Left lung (tissue), 10 donors: ENCODE measurements around the gene LMAN2L. TPM values are rescaled to one million over a fixed set of nuclear protein-coding genes. Genes with fewer than 3 reads are reported as not detected.

ENCODE experiments used
- ATAC-seq: fragments of 200-7000 bp; cut with Tn5 transposase; one replicate; pipeline ENCODE4 v1.9.1; 2020; ENCODE audit warnings: moderate library complexity
- DNase-seq, 4 donors: peaks; one replicate each; pipeline ENCODE4 v3.0.0-alpha.2; 2013 to 2020
- H3K27ac ChIP-seq, 2 donors: fragments of 200-600 bp; sonication (generic) in 1 of 2; one replicate each; pipeline versions ENCODE4 v1.5.0 to v1.8.0; 2020 to 2021
- H3K27me3 ChIP-seq, 2 donors: fragments of 200-600 bp; sonication (generic) in 1 of 2; one replicate each; pipeline versions ENCODE4 v1.5.0 to v1.8.0; 2020 to 2021
- H3K36me3 ChIP-seq, 2 donors: fragments of 200-600 bp; sonication (generic) in 1 of 2; one replicate each; pipeline versions ENCODE4 v1.5.0 to v1.8.0; 2020 to 2021
- H3K4me1 ChIP-seq, 2 donors: fragments of 200-600 bp; one replicate each; pipeline ENCODE4 v1.8.0; 2021
- H3K4me3 ChIP-seq, 2 donors: fragments of 200-600 bp; sonication (generic) in 1 of 2; one replicate each; pipeline versions ENCODE4 v1.5.0 to v1.8.0; 2020 to 2021; ENCODE audit warnings: mild to moderate bottlenecking in 1 of 2
- H3K9me3 ChIP-seq, 2 donors: fragments of 200-600 bp; sonication (generic) in 1 of 2; one replicate each; pipeline versions ENCODE4 v1.5.0 to v1.8.0; 2020 to 2021
- intact Hi-C, 2 donors: fragments of 100-400 bp; cut with DNase I; formaldehyde crosslinking; loops; one replicate each; pipeline versions ENCODE4 v1.11.2 to v1.14.2; 2022
- polyA plus RNA-seq, 6 donors: library from polyadenylated mRNA; unstranded; fragments of 120-200 nt; gene quantifications; one replicate each; pipeline ENCODE4 v1.2.1, GENCODE V29; 2013; ENCODE audit not compliant: insufficient read length in 6 of 6
- total RNA-seq, 2 donors: library from RNA; stranded (reverse); fragmentation: NEBNext Ultra II Directional; extraction: Animal tissue kit (Norgen Biotek cat#: 25700); gene quantifications; one replicate each; pipeline ENCODE4 v1.2.1, GENCODE V29; 2021
- TF ChIP-seq, protein P1 (sequence below), 2 donors: fragments of 200-600 bp; sonication (generic) in 1 of 2; IDR thresholded peaks; one replicate each; pipeline versions ENCODE4 v1.5.0 to v1.8.0; 2021; ENCODE audit warnings: antibody characterized with exemption in 2 of 2
- donor health status: DM: no; HTN: yes; CAD: no.
- donor health status: DM: no; HTN: no; CAD: no.

The LMAN2L gene
- total and polyA plus RNA-seq, 8 donors = 18.4 to 54.7 (median 47.6) TPM

GRCh38 chr2:96656540-96656939, 83.3 kb downstream of the LMAN2L start:
- TF ChIP-seq, protein P1, sequence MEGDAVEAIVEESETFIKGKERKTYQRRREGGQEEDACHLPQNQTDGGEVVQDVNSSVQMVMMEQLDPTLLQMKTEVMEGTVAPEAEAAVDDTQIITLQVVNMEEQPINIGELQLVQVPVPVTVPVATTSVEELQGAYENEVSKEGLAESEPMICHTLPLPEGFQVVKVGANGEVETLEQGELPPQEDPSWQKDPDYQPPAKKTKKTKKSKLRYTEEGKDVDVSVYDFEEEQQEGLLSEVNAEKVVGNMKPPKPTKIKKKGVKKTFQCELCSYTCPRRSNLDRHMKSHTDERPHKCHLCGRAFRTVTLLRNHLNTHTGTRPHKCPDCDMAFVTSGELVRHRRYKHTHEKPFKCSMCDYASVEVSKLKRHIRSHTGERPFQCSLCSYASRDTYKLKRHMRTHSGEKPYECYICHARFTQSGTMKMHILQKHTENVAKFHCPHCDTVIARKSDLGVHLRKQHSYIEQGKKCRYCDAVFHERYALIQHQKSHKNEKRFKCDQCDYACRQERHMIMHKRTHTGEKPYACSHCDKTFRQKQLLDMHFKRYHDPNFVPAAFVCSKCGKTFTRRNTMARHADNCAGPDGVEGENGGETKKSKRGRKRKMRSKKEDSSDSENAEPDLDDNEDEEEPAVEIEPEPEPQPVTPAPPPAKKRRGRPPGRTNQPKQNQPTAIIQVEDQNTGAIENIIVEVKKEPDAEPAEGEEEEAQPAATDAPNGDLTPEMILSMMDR (IDR thresholded peaks at IDR 0.05) = no peak
- peaks cover 0 to 12% of the 10 kb centered on the region in 2 donors for H3K4me1 ChIP-seq
- H3K27ac ChIP-seq = no peak overlapping the region
- DNase-seq = no peak
- intact Hi-C loops = no loop called here
- H3K36me3 ChIP-seq = no peaks in the 10 kb centered on the region
- no peaks in the 10 kb centered on the region for H3K9me3 ChIP-seq
- H3K4me3 ChIP-seq = no peak overlapping the region
- no peak for ATAC-seq
- no peaks in the 10 kb centered on the region for H3K27me3 ChIP-seq

Other genes starting within 250 kb of the LMAN2L start
- under 1 TPM; 0.18 to 0.23 TPM for gene NEURL3, start 234.7 kb downstream of the LMAN2L start, total RNA-seq
- gene NEURL3, start 234.7 kb downstream of the LMAN2L start, polyA plus RNA-seq = under 1 TPM; 0.18 to 0.62 (median 0.36) TPM
- 10 to 100 TPM; 17.4 to 30.9 TPM for gene ARID5A, start 203.3 kb downstream of the LMAN2L start, total RNA-seq
- 1 to 10 TPM; 6.6 to 8.4 (median 7.0) TPM for gene ARID5A, start 203.3 kb downstream of the LMAN2L start, polyA plus RNA-seq
- gene KANSL3, start 101.8 kb downstream of the LMAN2L start, total RNA-seq = 10 to 100 TPM; 39.9 to 41.2 TPM
- gene KANSL3, start 101.8 kb downstream of the LMAN2L start, polyA plus RNA-seq = 10 to 100 TPM; 51.8 to 61.5 (median 55.5) TPM
- gene FER1L5, start 97.3 kb downstream of the LMAN2L start, total RNA-seq = under 1 TPM; 0.29 to 0.35 TPM
- 1 to 10 TPM in 1 of 6 donors, under 1 TPM in 5; 0.44 to 1.1 (median 0.84) TPM for gene FER1L5, start 97.3 kb downstream of the LMAN2L start, polyA plus RNA-seq
- 10 to 100 TPM; 14.4 to 22.8 TPM for gene CNNM4, start 20.8 kb upstream of the LMAN2L start, total RNA-seq
- 10 to 100 TPM; 14.1 to 18.4 (median 16.7) TPM for gene CNNM4, start 20.8 kb upstream of the LMAN2L start, polyA plus RNA-seq
- 10 to 100 TPM; 24.8 to 29.0 TPM for gene CNNM3, start 76.2 kb upstream of the LMAN2L start, total RNA-seq
- gene CNNM3, start 76.2 kb upstream of the LMAN2L start, polyA plus RNA-seq = 10 to 100 TPM; 30.4 to 37.9 (median 32.9) TPM
- gene ANKRD23, start 104.0 kb upstream of the LMAN2L start, total RNA-seq = 1 to 10 TPM; 3.0 to 3.3 TPM
- 10 to 100 TPM in 1 of 6 donors, 1 to 10 TPM in 5; 5.3 to 10.5 (median 6.6) TPM for gene ANKRD23, start 104.0 kb upstream of the LMAN2L start, polyA plus RNA-seq
- gene ANKRD39, start 118.0 kb upstream of the LMAN2L start, total RNA-seq = 10 to 100 TPM; 11.8 to 11.9 TPM
- gene ANKRD39, start 118.0 kb upstream of the LMAN2L start, polyA plus RNA-seq = 10 to 100 TPM in 4 of 6 donors, 1 to 10 TPM in 2; 7.9 to 10.5 (median 10.4) TPM
- gene SEMA4C, start 130.0 kb upstream of the LMAN2L start, total RNA-seq = 10 to 100 TPM; 25.9 to 28.6 TPM
- gene SEMA4C, start 130.0 kb upstream of the LMAN2L start, polyA plus RNA-seq = 10 to 100 TPM; 41.1 to 60.2 (median 47.4) TPM
- under 1 TPM; 0.39 to 0.61 TPM for gene FAM178B, start 246.5 kb upstream of the LMAN2L start, total RNA-seq
- gene FAM178B, start 246.5 kb upstream of the LMAN2L start, polyA plus RNA-seq = under 1 TPM; 0.39 to 0.94 (median 0.60) TPM